Stimulated activated CD4-positive, alpha-beta T cell treated with anti-CD3 and anti-CD28 coated beads, Interleukin-12 subunit alpha, Interleukin-12 subunit beta, amount 100 ng/mL, for 48 hours (primary cell): ENCODE measurements around the gene ALDH8A1.

Experiments used
- DNase-seq, 3 donors: peaks; one replicate each; pipeline ENCODE4 v3.0.0-alpha.2; 2020; ENCODE audit warnings: low read depth in 2 of 3, low spot score in 1 of 3

Gene ALDH8A1

DNA sequence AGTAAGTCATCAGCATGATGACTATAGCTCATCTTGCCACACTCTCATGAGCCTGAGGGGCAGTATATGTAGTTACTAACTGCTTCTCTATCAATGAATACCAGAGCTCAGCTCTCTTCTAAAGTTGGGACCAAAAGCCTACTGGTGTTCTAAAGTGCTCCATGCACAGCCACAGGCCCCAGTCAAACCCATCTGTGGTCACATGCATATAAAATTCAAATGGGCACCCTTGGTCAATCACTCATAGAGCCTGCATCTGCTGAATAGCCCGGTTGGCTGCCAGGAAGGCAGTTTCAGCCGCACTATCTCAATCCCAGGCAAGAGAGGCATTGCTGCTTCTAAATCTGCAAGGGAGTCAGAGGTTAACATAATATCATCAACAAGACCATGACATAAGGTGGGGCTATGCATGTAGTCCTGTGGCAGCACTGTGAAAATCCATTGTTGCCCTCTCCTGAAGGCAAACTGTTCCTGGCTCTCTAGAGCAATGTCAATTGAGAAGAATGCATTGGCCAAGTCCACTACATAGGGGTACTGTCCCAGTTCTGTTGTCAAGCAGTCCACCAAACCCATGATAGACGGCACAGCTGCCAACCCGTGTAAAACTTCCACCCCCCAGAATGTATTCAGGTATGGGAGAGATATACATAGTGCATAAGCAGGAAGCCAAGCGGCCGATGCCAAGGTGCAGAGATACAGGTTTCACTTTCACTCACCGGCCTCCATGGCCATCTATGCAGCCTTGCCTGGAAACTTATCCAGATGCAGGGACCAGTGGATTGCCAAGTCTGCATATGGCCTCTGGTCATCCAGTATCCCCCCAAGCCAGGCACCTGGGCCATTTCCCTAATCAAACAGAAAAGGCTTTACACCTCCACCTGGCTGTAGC, 76.2 kb downstream of the ALDH8A1 start:
- no peak for DNase-seq

DNA sequence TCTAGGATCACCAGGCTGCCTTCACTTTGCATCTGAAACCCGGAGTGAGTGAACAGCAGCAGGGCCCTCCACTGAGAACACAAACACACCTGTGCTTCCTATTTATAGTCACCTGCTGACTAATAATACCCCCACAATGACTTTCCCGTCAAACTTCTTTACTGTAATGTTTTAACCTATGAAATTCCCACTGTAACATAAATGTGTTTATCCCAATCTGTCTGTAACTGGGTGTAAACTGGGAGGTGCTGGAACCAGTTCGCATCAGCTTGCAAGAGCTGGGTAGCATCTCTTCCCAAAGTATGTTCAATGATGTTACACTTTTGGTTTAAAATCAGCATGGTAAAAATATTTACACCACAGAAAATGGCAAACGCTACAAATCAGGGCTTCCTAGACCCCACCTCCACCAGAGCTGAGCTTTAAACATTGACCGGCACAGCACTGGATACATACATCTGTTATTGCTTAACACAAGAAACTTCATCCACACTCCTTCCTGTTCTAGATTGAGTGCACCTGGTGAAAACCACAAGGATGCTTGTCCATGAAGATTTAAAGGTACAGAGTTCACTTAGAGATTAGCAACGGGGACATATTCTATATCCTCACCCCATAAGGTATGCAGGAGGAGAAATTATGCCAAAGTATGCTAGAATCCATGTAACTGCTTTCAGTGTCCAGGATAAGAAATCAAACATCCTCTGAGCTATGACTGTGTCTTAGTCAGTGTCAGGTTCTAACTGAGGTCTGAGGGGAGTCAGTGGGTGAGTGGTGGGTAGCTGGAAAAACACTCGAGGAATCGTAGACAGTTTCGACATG, 79.0 kb downstream of the ALDH8A1 start:
- DNase-seq: no peak

DNA sequence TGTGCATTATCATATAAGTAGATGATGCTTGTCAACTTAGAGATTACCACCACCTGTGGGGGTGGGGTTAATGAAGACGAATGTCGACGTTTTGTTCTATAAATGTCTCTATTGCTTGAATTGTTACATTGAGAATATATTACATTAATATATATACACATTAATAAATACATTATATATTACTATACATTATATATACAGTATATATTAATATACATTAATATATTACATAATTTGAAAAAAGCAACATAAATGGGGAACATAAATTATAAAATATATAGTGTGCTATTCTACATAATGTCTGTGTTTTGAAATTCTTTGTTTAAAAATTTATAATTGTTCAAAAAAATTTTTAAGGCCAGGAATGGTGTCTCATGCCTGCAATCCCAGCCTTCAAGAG, 81.1 kb downstream of the ALDH8A1 start:
- DNase-seq: no peak
